Bronchial epithelial cell (primary cell): ENCODE results near the gene PLCXD1. TPM values are rescaled to one million over a fixed set of nuclear protein-coding genes. Genes with fewer than 3 reads are reported as not detected.

Experiments
- DNase-seq: peaks from one replicate; pipeline ENCODE4 v3.0.0-alpha.2; 2010; ENCODE audit warnings: low read depth
- FAIRE-seq: peaks from 2 replicates; lab custom pipeline; 2011; peaks lifted over from hg19 to GRCh38; lab: Jason Lieb, UNC
- H3K27me3 ChIP-seq: 2 replicates; pipeline ENCODE4 v1.5.1; 2011; ENCODE audit warnings: low read length; ENCODE audit not compliant: control insufficient read depth, insufficient read depth
- H3K36me3 ChIP-seq: 2 replicates; pipeline ENCODE4 v1.5.1; 2011; ENCODE audit warnings: low read length; ENCODE audit not compliant: control insufficient read depth, insufficient read depth
- H3K4me3 ChIP-seq: 2 replicates; pipeline ENCODE4 v1.5.1; 2011; ENCODE audit warnings: mild to moderate bottlenecking, low read depth, low read length, control low read depth
- CTCF ChIP-seq: IDR thresholded peaks from 2 replicates; pipeline ENCODE4 v1.5.1; 2011; ENCODE audit warnings: mild to moderate bottlenecking, moderate library complexity, low read length, control low read depth, inconsistent platforms; ENCODE audit not compliant: insufficient read depth, severe bottlenecking
- total RNA-seq: library from RNA; depleted of rRNA; stranded (reverse); fragments of >200 nt; gene quantifications from 2 replicates; pipeline ENCODE4 v1.2.1, GENCODE V29; 2014

PLCXD1 gene
- total RNA-seq, 1 donor from 2014 or later, result 3.9 TPM

GRCh38 chrX:334331-334891 lies 53.2 kb downstream of the PLCXD1 start:
- H3K27me3 ChIP-seq, result peaks cover 2% of the 10 kb centered on the region
- TF ChIP-seq CTCF, result no peak
- H3K36me3 ChIP-seq, result no peaks in the 10 kb centered on the region
- no peak for FAIRE-seq
- no peak for DNase-seq
- H3K4me3 ChIP-seq, result no peak overlapping the region

GRCh38 chrX:334971-335757 lies 54.0 kb downstream of the PLCXD1 start:
- no peak for FAIRE-seq
- Histone ChIP-seq H3K4me3 (no peak overlapping the region), H3K36me3 (no peaks in the 10 kb centered on the region), H3K27me3 (peaks cover 2% of the 10 kb centered on the region)
- TF ChIP-seq CTCF, result no peak
- DNase-seq, result no peak

- Histone ChIP-seq H3K36me3 (no peaks in the 10 kb centered on the region), H3K27me3 (peaks cover 2% of the 10 kb centered on the region), H3K4me3 (no peak overlapping the region)
- no peak for TF ChIP-seq CTCF
- FAIRE-seq (no peak), DNase-seq (no peak)
Observed at GRCh38 chrX:335758-336155, 54.6 kb downstream of the PLCXD1 start.

DNA sequence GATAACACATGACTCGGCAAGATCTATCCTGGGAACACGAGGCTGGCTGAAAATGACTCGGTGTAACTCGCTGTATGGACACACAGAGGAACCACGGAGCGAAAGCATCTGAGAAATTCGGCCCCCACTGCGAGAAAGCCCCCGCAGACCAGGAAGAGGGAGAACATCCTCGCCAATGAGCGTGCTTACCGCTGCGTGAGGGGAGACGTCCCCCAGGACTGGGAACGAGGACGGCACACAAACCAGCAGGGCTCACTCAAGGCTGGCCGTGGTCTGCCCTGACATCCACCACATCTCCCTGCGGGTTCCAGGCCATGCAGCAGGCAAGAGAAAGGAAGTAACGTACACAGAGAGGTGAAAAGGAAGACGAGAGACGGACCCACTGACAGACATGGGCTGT lies 55.0 kb downstream of the PLCXD1 start:
- TF ChIP-seq CTCF, result no peak
- no peak for FAIRE-seq
- no peak for DNase-seq
- H3K36me3 ChIP-seq, result no peaks in the 10 kb centered on the region
- H3K27me3 ChIP-seq, result peaks cover 2% of the 10 kb centered on the region
- H3K4me3 ChIP-seq, result no peak overlapping the region

GRCh38 chrX:337331-337831 lies 56.2 kb downstream of the PLCXD1 start:
- no peak for DNase-seq
- H3K36me3 ChIP-seq, result no peaks in the 10 kb centered on the region
- H3K4me3 ChIP-seq, result no peak overlapping the region
- no peak for FAIRE-seq
- TF ChIP-seq CTCF, result no peak
- no peaks in the 10 kb centered on the region for H3K27me3 ChIP-seq
